ENCODE results near the gene GLRA3. TPM values are rescaled to one million over a fixed set of nuclear protein-coding genes. Genes with fewer than 3 reads are reported as not detected.
"Not testable (repeated sequence)": the region's sequence is repeated elsewhere in the genome, so short reads cannot be mapped to it uniquely, and the experiment has no call there.

Gene GLRA3
- polyA plus RNA-seq, 1 donor from 2014 or later, result 0.76 TPM

GRCh38 chr4:174697202-174697601 lies 131.8 kb downstream of the GLRA3 start:
- H3K79me2 ChIP-seq (replicated peaks; ENCODE audit: insufficient read depth, low read length), result no peaks in the 10 kb centered on the region
- no peaks in the 10 kb centered on the region for H3K9me2 ChIP-seq (ENCODE audit: insufficient read depth, low read length)
- no peak overlapping the region for H3K4me3 ChIP-seq (ENCODE audit: low read length)
- H2AFZ ChIP-seq (ENCODE audit: low read depth, low read length), result no peak overlapping the region
- no peaks in the 10 kb centered on the region for H3K36me3 ChIP-seq (ENCODE audit: insufficient read depth, low read length)
- no peak for TF ChIP-seq RAD21 (conservative IDR thresholded peaks at IDR 0.05)
- no peak for TF ChIP-seq CTCF (IDR thresholded peaks at IDR 0.05; ENCODE audit: poor library complexity, severe bottlenecking)
- TF ChIP-seq POLR2AphosphoS5 (IDR thresholded peaks at IDR 0.05), result no peak
- TF ChIP-seq TAF1 (IDR thresholded peaks at IDR 0.05; ENCODE audit: low read depth), result no peak
- TF ChIP-seq REST (IDR thresholded peaks at IDR 0.05; ENCODE audit: borderline replicate concordance), result no peak
- no peak for TF ChIP-seq EZH2 (IDR thresholded peaks at IDR 0.05; ENCODE audit: borderline replicate concordance, insufficient read depth, low read length, poor library complexity, severe bottlenecking)
- no peak for TF ChIP-seq MXI1 (conservative IDR thresholded peaks at IDR 0.05; ENCODE audit: poor library complexity, severe bottlenecking)
- TF ChIP-seq SMC3 (conservative IDR thresholded peaks at IDR 0.05; ENCODE audit: poor library complexity), result no peak
- H3K9me3 ChIP-seq (ENCODE audit: low read length), result no peaks in the 10 kb centered on the region
- H3K27me3 ChIP-seq (ENCODE audit: insufficient read depth, low read depth, low read length), result no peaks in the 10 kb centered on the region
- no peak overlapping the region for H3K27ac ChIP-seq (ENCODE audit: low read length)
- H3F3A ChIP-seq (ENCODE audit: insufficient read depth, low read length, poor library complexity, severe bottlenecking), result no peaks in the 10 kb centered on the region
- no peaks in the 10 kb centered on the region for H4K20me1 ChIP-seq (ENCODE audit: insufficient read depth)
- H3K9ac ChIP-seq (ENCODE audit: low read length), result no peak overlapping the region
- no peak overlapping the region for H3K4me2 ChIP-seq (ENCODE audit: low read length)

GRCh38 chr4:174696657-174697056 lies 132.4 kb downstream of the GLRA3 start:
- no peak overlapping the region for H2AFZ ChIP-seq (ENCODE audit: low read depth, low read length)
- H3K27me3 ChIP-seq (ENCODE audit: insufficient read depth, low read depth, low read length), result no peaks in the 10 kb centered on the region
- no peaks in the 10 kb centered on the region for H4K20me1 ChIP-seq (ENCODE audit: insufficient read depth)
- H3K27ac ChIP-seq (ENCODE audit: low read length), result no peak overlapping the region
- no peak overlapping the region for H3K4me3 ChIP-seq (ENCODE audit: low read length)
- H3K36me3 ChIP-seq (ENCODE audit: insufficient read depth, low read length), result no peaks in the 10 kb centered on the region
- no peak overlapping the region for H3K4me2 ChIP-seq (ENCODE audit: low read length)
- H3K9ac ChIP-seq (ENCODE audit: low read length), result no peak overlapping the region
- no peaks in the 10 kb centered on the region for H3K9me2 ChIP-seq (ENCODE audit: insufficient read depth, low read length)
- H3K79me2 ChIP-seq (replicated peaks; ENCODE audit: insufficient read depth, low read length), result no peaks in the 10 kb centered on the region
- H3F3A ChIP-seq (ENCODE audit: insufficient read depth, low read length, poor library complexity, severe bottlenecking), result no peaks in the 10 kb centered on the region
- H3K9me3 ChIP-seq (ENCODE audit: low read length), result no peaks in the 10 kb centered on the region
- TF ChIP-seq MXI1 (conservative IDR thresholded peaks at IDR 0.05; ENCODE audit: poor library complexity, severe bottlenecking) (no peak), TAF1 (IDR thresholded peaks at IDR 0.05; ENCODE audit: low read depth) (no peak), EZH2 (IDR thresholded peaks at IDR 0.05; ENCODE audit: borderline replicate concordance, insufficient read depth, low read length, poor library complexity, severe bottlenecking) (no peak), RAD21 (conservative IDR thresholded peaks at IDR 0.05) (no peak), CTCF (IDR thresholded peaks at IDR 0.05; ENCODE audit: poor library complexity, severe bottlenecking) (no peak), SMC3 (conservative IDR thresholded peaks at IDR 0.05; ENCODE audit: poor library complexity) (no peak), POLR2AphosphoS5 (IDR thresholded peaks at IDR 0.05) (no peak), REST (IDR thresholded peaks at IDR 0.05; ENCODE audit: borderline replicate concordance) (no peak), EP300 (conservative IDR thresholded peaks at IDR 0.05; ENCODE audit: poor library complexity, severe bottlenecking) (no peak)

- H3K27ac ChIP-seq (ENCODE audit: low read length); H3K9me2 ChIP-seq (ENCODE audit: insufficient read depth, low read length); H3K27me3 ChIP-seq (ENCODE audit: insufficient read depth, low read depth, low read length); H3K79me2 ChIP-seq (replicated peaks; ENCODE audit: insufficient read depth, low read length); H4K20me1 ChIP-seq (ENCODE audit: insufficient read depth); H3K9ac ChIP-seq (ENCODE audit: low read length); H3K4me3 ChIP-seq (ENCODE audit: low read length); H3K4me2 ChIP-seq (ENCODE audit: low read length); H3K36me3 ChIP-seq (ENCODE audit: insufficient read depth, low read length); H3F3A ChIP-seq (ENCODE audit: insufficient read depth, low read length, poor library complexity, severe bottlenecking); H3K9me3 ChIP-seq (ENCODE audit: low read length); H2AFZ ChIP-seq (ENCODE audit: low read depth, low read length): not testable (repeated sequence)
Measured at GRCh38 chr4:174691876-174692275, 137.2 kb downstream of the GLRA3 start.
